Keratinocyte (primary cell): Measurements from ENCODE around the gene BCL11B. TPM values are rescaled to one million over a fixed set of nuclear protein-coding genes. Genes with fewer than 3 reads are reported as not detected.

ENCODE experiments used
- DNase-seq: peaks from one replicate; pipeline ENCODE4 v3.0.0-alpha.2; 2011; ENCODE audit warnings: low read depth, missing footprints, low spot score
- FAIRE-seq: peaks from 2 replicates; lab custom pipeline; 2011; peaks lifted over from hg19 to GRCh38; lab: Jason Lieb, UNC
- H2AFZ ChIP-seq: 2 replicates; pipeline ENCODE4 v1.6.0; 2012; ENCODE audit warnings: low read length, control low read depth, inconsistent platforms; ENCODE audit not compliant: control insufficient read depth
- H3K27ac ChIP-seq: 2 replicates; pipeline ENCODE4 v1.5.1; 2011; ENCODE audit warnings: low read length; ENCODE audit not compliant: control insufficient read depth, insufficient read depth
- H3K27me3 ChIP-seq: 3 replicates; pipeline ENCODE4 v1.6.0; 2011; ENCODE audit warnings: low read length; ENCODE audit not compliant: control insufficient read depth, insufficient read depth; ENCODE audit errors: extremely low read depth
- H3K36me3 ChIP-seq, 2 experiments: 2 replicates in 1 of 2; 3 replicates in 1 of 2; pipeline ENCODE4 v1.5.1; 2011; ENCODE audit warnings: low read length in 2 of 2, mild to moderate bottlenecking in 1 of 2; ENCODE audit not compliant: control insufficient read depth in 2 of 2, insufficient read depth in 2 of 2; ENCODE audit errors: extremely low read depth in 1 of 2
- H3K4me1 ChIP-seq: 3 replicates; pipeline ENCODE4 v1.5.1; 2011; ENCODE audit warnings: low read length; ENCODE audit not compliant: control insufficient read depth, insufficient read depth; ENCODE audit errors: extremely low read depth
- H3K4me2 ChIP-seq: 3 replicates; pipeline ENCODE4 v1.6.0; 2011; ENCODE audit warnings: low read depth, low read length; ENCODE audit not compliant: control insufficient read depth, insufficient read depth; ENCODE audit errors: extremely low read depth
- H3K4me3 ChIP-seq, 3 experiments: fragments of 200-600 bp in 1 of 3; sonication (generic) in 1 of 3; 2 replicates in 2 of 3; 3 replicates in 1 of 3; pipeline ENCODE4 v1.5.1; 2011 to 2016; ENCODE audit warnings: low read length in 3 of 3, mild to moderate bottlenecking in 3 of 3, control low read depth in 2 of 3, inconsistent platforms in 1 of 3, low read depth in 1 of 3, mixed read lengths in 1 of 3, mixed run types in 1 of 3, moderate library complexity in 1 of 3; ENCODE audit not compliant: control insufficient read depth in 2 of 3, insufficient read depth in 2 of 3; ENCODE audit errors: extremely low read depth in 1 of 3
- H3K79me2 ChIP-seq: 2 replicates; pipeline ENCODE4 v1.6.0; 2012; ENCODE audit warnings: low read length; ENCODE audit not compliant: control insufficient read depth, insufficient read depth
- H3K9ac ChIP-seq: 3 replicates; pipeline ENCODE4 v1.6.0; 2011; ENCODE audit warnings: low read length; ENCODE audit not compliant: control insufficient read depth, insufficient read depth; ENCODE audit errors: extremely low read depth
- H3K9me1 ChIP-seq: 3 replicates; pipeline ENCODE4 v1.6.0; 2011; ENCODE audit warnings: low read length; ENCODE audit not compliant: control insufficient read depth, insufficient read depth; ENCODE audit errors: extremely low read depth
- H3K9me3 ChIP-seq: 2 replicates; pipeline ENCODE4 v1.5.1; 2012; ENCODE audit warnings: low read depth, low read length; ENCODE audit not compliant: control insufficient read depth
- H4K20me1 ChIP-seq: 3 replicates; pipeline ENCODE4 v1.6.0; 2011; ENCODE audit warnings: low read length; ENCODE audit not compliant: control insufficient read depth, insufficient read depth; ENCODE audit errors: extremely low read depth
- EZH2 ChIP-seq: IDR thresholded peaks from one replicate; pipeline ENCODE4 v1.6.1; 2012; ENCODE audit warnings: inconsistent platforms, mild to moderate bottlenecking, low read length, moderate library complexity
- dilution Hi-C: fragments of 300-500 bp; cut with MboI; formaldehyde crosslinking; loops from one replicate; pipeline ENCODE4 v1.7.0; 2020; ENCODE audit warnings: low sequenced_read_pairs; ENCODE audit not compliant: extremely low pct_ligation_motif_present
- polyA plus RNA-seq, 5 experiments: library from polyadenylated mRNA; depleted of rRNA in 3 of 5; stranded (reverse) in 3 of 5; stranded (forward) in 1 of 5; unstranded in 1 of 5; fragments of >200 nt; gene quantifications; 1 replicate in 1 of 5; 2 replicates in 3 of 5; 3 replicates in 1 of 5; pipeline versions ENCODE4 v1.2.1 to v1.2.3, GENCODE V29; 2011 to 2012; ENCODE audit warnings: missing spikeins in 2 of 5, low read depth in 1 of 5, low replicate concordance in 1 of 5
- TF ChIP-seq, protein P1 (sequence below), 3 experiments: IDR thresholded peaks in 1 of 3; conservative IDR thresholded peaks in 1 of 3; optimal IDR thresholded peaks in 1 of 3; 2 replicates in 2 of 3; 3 replicates in 1 of 3; pipeline versions ENCODE3 to v1.5.1; 2011; ENCODE audit warnings: low read length in 3 of 3, mild to moderate bottlenecking in 3 of 3, moderate library complexity in 2 of 3, control low read depth in 1 of 3, inconsistent platforms in 1 of 3; ENCODE audit not compliant: insufficient read depth in 2 of 3; ENCODE audit errors: extremely low read depth in 1 of 3

The BCL11B gene
- polyA plus RNA-seq, 1 donor (not counting 4 experiments of a cell fraction or from before 2014, with no cell fraction given): 5.2 TPM

DNA sequence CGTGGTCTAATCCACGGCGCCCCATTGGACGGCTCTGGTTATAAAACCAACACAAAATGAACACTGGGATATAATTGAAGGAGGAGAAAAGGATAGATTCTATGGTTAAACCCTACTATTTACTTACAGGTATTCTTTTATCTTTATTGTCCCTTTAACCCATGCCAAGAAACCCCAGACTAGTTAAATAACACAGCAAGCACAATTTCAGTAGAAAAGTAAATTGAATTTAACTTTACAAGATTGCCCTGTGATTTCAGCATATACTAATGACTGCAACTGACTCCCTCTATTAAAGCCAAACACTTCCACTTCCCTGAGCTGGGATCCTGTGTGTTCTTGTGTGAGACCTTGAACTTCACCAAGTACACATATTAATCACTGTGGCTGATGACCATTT, 45.3 kb downstream of the BCL11B start:
- H3K4me2 ChIP-seq: no peak overlapping the region
- H4K20me1 ChIP-seq: no peaks in the 10 kb centered on the region
- peaks cover 3% of the 10 kb centered on the region for H3K9me1 ChIP-seq
- H3K79me2 ChIP-seq: peaks cover 93% of the 10 kb centered on the region
- H3K4me1 ChIP-seq: no peaks in the 10 kb centered on the region
- H3K36me3 ChIP-seq: peaks cover 20 to 23% of the 10 kb centered on the region in 2 experiments
- no peak overlapping the region for H3K27ac ChIP-seq
- no peak overlapping the region for H3K9ac ChIP-seq
- H3K9me3 ChIP-seq: no peaks in the 10 kb centered on the region
- DNase-seq (no peak), FAIRE-seq (no peak)
- dilution Hi-C loops: no loop called here
- no peak for TF ChIP-seq EZH2
- TF ChIP-seq, protein P1, sequence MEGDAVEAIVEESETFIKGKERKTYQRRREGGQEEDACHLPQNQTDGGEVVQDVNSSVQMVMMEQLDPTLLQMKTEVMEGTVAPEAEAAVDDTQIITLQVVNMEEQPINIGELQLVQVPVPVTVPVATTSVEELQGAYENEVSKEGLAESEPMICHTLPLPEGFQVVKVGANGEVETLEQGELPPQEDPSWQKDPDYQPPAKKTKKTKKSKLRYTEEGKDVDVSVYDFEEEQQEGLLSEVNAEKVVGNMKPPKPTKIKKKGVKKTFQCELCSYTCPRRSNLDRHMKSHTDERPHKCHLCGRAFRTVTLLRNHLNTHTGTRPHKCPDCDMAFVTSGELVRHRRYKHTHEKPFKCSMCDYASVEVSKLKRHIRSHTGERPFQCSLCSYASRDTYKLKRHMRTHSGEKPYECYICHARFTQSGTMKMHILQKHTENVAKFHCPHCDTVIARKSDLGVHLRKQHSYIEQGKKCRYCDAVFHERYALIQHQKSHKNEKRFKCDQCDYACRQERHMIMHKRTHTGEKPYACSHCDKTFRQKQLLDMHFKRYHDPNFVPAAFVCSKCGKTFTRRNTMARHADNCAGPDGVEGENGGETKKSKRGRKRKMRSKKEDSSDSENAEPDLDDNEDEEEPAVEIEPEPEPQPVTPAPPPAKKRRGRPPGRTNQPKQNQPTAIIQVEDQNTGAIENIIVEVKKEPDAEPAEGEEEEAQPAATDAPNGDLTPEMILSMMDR (optimal IDR thresholded peaks at IDR 0.05 in 1 of 3, IDR thresholded peaks at IDR 0.05 in 1 of 3, conservative IDR thresholded peaks at IDR 0.05 in 1 of 3; ENCODE audit: extremely low read depth in 1 of 3, insufficient read depth in 2 of 3, low read length in 3 of 3): no peak
- no peak overlapping the region for H2AFZ ChIP-seq
- no peaks in the 10 kb centered on the region for H3K27me3 ChIP-seq
- no peak overlapping the region for H3K4me3 ChIP-seq

DNA sequence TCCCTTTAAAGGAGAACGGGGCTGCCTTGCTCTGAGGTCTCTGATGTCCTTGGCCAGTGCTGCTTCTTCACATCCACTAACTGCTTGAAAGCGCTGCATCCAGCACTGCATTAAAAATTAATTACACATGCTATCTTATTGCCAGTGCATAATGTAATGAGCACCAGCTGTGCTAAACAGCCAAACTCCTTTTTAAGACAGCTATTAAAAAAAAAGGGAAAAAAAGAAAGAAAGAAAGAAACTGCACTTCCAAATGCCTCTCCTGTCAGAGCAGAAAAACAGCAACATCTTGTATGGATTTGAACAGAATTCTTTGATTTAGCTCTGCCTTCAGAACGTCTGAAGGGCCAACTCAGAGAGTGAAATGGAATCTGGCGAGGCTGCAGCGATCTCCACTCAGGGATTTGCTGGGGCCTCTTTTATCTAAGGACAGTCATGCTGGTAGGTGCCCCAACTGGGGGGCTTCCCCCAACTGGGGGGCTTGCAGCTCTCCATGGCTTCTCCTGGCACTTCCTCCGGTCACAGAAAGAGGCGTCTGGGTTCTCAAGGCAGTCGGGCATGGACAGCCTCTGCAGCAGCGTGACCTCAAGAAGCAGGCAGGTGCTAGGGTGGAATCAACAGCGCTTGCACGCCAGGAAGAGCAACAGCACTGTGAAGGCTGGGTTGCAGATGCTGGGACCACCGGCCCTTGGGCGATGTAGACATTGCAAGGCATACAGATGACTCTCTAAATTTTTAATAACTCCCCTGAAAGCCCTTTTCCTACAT, 46.4 kb downstream of the BCL11B start:
- FAIRE-seq (no peak), DNase-seq (no peak)
- peaks cover 3% of the 10 kb centered on the region for H3K9me1 ChIP-seq
- H3K27ac ChIP-seq: no peak overlapping the region
- H4K20me1 ChIP-seq: no peaks in the 10 kb centered on the region
- peaks cover 21 to 23% of the 10 kb centered on the region in 2 experiments for H3K36me3 ChIP-seq
- peaks cover 92% of the 10 kb centered on the region for H3K79me2 ChIP-seq
- no peaks in the 10 kb centered on the region for H3K9me3 ChIP-seq
- no peaks in the 10 kb centered on the region for H3K27me3 ChIP-seq
- dilution Hi-C loops: no loop called here
- no peak overlapping the region for H3K9ac ChIP-seq
- TF ChIP-seq, protein P1 (optimal IDR thresholded peaks at IDR 0.05 in 1 of 3, IDR thresholded peaks at IDR 0.05 in 1 of 3, conservative IDR thresholded peaks at IDR 0.05 in 1 of 3; ENCODE audit: extremely low read depth in 1 of 3, insufficient read depth in 2 of 3, low read length in 3 of 3): no peak
- no peak for TF ChIP-seq EZH2
- H2AFZ ChIP-seq: no peak overlapping the region
- H3K4me3 ChIP-seq: no peak overlapping the region
- no peaks in the 10 kb centered on the region for H3K4me1 ChIP-seq
- H3K4me2 ChIP-seq: no peak overlapping the region
